Retina (tissue), 1 donor: ENCODE measurements around the gene CHRM3.

ENCODE experiments used
- DNase-seq: peaks from one replicate; pipeline ENCODE4 v3.0.0-alpha.2; 2016

Gene CHRM3

DNA sequence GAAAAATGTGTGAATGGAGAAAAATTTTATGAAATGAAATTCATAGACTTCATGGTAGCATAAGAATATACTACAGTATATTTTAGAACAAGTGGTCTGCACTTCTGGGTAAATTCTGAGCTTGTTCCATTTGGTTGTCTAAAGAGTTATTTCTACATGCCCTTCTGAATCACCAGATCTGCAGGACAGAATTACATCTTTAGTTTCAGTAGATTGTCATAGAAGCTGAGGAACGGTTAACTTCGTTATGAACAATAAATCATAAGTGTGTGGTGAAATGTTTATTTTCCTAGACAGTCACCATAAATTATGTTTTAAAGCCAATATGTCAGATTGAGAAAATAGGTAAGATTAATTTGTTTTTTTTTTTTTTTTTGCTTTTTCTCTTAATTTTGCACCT is 30.9 kb downstream of the CHRM3 start:
- DNase-seq = no peak

DNA sequence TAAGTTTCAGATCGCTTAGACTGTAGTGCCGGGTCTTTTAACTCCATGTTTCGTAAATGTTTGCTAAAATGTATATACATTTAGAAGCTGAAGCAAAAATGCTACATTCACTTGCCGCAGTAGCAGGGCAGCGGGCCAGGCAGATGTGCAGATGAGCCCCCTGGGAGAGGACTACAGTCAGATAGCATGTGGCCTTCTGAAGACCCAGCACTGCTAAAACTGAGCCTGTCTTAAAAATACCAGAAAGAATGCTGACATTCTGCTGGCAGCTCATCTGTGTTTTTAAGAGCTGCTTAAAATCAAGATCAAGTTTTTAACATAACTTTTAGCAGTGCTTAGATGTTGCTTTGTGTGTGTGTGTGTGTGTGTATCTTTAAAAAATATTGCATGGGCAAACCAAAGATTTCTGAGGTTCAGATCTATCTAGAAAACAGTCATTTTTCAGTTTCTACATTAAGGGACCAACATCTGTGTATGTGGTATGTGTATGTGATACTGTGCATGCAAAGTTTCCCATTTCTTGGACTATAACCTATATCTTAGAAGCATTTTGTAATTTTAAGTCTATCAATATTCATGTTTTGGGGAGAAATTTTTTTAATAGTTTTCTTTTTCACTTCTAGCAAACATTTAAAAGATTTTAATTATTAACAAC is 31.7 kb downstream of the CHRM3 start:
- DNase-seq = no peak

DNA sequence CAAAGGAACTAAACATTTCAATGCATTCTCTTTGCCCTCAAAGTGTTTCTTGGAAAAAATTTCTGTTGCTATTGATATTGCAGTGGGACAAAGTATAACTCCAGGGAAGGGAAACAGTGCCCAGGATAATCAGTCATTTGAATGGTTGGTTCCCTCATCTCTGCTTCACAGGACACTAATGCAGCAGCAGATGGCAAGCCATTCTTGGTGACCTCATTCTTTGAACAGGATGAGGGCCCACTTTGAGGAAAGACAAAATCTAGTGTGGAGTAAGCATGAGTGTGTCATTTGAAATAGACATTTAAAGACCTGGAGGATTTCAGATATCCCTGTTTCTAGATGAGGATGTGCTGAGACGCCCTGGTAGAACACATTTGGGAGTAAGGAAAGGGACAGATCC is 32.3 kb downstream of the CHRM3 start:
- peak; percentile 13 for DNase-seq

DNA sequence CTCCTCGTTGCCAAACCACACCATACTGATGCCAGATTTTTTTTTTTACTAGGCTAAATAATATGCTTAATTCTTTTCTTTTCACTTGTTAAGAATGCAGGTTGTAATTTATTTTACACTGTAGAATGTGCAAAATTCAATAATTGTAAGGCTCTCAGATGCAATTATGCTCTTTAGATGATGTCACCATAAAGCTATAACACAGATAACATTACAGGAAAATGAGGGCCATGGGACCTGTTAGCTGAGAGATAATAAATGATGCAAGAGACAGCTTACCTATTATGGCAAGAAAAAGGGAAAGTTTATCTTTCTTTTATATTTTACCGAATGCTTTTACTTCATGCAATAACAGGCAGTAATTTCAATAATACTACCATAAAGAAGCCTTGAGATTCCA is 35.4 kb downstream of the CHRM3 start:
- no peak for DNase-seq

DNA sequence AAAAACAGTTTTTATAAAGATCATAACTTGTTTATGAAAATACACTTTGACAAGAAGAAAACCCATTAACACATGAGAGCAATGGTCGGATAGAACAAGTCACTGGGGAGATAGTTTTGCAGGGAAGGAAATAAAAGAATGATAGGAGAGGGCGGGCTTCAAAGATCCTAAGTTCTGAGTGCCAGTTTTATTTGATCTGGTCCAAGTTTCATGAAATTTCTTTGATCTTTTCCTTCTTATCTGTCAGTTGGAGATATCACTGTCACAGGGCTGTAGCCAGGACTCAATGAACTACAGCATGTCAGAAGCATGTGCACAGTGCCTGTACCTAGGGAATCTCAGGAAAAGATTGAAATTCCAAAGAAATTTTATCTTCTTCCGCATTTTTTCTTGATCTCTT is 36.5 kb downstream of the CHRM3 start:
- DNase-seq = no peak

DNA sequence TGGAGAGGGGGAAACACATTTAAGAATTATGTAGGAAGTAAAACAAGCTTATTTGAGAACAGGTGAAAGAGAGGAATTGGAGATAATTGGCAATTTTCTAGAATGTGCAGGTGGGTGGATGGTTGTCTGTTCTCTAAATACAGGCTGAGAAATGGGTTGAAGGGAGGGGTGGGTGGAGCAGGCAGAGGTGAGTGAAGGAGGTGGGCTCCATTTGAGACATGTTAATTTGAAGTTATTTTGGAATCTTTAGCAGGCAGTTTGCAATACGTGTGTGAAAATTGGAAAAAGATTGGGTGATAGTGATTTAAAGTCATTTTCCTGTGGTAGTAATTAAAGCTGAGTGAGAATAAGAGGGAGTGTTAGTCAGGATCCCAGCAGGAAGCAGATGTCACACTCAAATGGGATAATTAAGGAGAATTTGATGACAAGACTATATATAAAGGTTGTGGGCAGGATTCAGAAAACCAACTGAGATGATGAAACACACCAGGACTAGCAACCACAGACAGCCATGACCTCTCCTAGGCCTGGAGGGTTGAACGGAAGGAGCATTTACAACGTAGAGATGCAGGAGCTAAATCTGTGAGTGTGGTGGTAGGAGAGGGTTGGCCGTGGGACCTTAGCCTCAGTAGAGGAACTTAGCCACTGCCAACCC is 40.6 kb downstream of the CHRM3 start:
- no peak for DNase-seq

DNA sequence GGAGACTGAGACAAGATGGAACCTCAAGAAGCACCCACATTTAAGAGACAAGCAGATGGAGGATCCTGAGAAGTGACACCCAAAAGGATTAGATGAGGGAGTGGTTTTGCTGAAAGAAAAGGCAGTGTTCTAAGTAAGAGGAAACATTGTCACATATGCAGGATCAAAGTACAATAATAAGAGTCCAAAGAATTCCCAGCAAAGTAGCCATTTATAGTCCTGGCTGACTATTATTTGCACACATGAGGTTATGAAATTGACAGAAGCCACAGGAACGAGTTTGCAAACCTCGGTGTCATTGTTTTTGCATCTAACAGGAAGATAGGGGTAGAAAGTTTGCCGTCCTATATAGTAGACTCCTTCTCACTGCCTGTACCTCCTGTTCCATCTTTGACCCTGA is 41.3 kb downstream of the CHRM3 start:
- no peak for DNase-seq

DNA sequence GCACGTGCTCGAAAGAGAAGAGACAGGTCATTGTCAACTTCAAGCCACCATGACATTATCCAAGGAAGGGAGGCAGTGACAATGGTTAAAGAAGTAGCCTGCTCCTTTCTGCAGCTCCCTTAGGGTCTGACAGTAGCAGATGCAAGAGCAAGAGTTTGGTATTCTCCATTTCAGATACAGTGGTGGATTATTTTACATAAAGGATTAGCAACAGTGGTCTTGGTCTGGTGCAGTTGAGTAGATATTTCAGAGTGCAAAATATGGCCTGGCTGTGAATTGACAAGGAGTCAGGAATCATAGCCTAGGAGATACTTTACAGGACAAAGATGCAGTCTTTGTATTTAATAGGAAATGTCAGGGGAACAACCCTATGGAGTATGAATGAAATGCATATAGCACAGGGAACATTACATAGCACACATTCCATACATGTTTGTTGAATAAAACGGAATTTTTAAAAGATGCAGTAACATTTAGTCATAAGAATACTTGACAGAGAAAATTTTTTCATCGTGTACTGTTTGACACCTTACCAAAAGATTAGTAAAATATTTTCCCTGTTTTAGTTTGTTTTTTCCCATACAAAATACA is 41.8 kb downstream of the CHRM3 start:
- DNase-seq = no peak

DNA sequence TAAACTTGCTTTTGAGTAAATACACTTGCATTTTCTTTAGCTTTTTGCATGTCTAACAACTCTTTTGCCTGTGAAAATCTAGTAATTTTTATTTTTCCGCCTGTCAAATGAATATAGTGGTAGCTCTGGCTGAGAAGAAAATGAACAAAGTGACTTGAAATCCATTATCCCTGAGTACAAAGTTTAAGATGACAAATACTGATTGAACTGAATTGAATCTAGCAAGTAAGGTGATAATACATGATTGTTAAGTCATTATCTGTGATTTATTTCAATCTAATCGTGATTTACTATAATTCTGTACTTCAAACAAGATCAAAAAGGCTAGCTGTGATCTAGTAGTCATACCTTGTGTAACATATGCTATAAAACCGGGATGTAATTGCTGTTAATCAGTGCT is 42.8 kb downstream of the CHRM3 start:
- no peak for DNase-seq

DNA sequence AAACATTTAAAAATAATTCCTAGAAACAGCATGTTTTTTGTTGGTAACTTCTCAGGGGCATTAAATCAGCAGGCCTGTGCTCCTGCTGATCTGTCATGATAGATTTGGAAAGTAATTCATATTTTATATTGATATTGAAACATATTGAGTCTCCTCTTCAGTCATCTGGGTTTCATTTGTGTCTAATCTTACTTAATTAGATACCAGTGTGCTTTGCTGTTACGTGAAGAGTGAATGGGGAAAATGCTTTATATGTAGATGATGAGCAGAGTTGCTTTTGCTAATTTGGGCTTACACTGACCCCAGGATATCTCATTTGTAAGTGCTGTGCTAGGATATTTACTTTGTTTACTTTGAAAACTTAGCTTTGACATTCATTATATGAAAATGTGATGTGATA is 45.9 kb downstream of the CHRM3 start:
- DNase-seq = no peak

DNA sequence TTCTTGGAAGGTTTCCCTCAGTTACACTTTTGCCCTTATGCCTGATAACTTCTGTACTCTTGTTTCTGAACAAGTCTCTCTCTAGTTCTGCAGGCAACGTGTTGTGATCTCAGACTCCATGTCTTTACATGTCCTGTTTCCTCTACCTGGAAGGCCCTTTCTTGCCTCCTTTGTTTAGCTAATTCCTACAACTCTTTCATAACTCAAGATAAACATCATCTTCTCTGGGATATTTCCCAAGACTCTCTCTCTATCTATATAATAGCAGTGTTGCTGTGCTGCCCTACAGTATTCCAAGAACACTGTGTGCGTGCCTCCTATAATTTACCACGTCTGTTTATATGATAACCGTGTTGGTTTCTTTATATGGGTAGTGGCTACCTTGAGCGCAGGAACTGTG is 47.8 kb downstream of the CHRM3 start:
- DNase-seq = no peak
